Thymus (tissue), 11 donors: ENCODE measurements around the gene MICALL2. TPM values are rescaled to one million over a fixed set of nuclear protein-coding genes. Genes with fewer than 3 reads are reported as not detected.

Source experiments
- DNase-seq, 9 donors: peaks; one replicate each; pipeline ENCODE4 v3.0.0-alpha.2; 2013; ENCODE audit warnings: low spot score in 9 of 9, low read depth in 6 of 9, missing footprints in 1 of 9
- H3K27ac ChIP-seq, 2 donors: one replicate each; pipeline ENCODE4 v1.5.1; 2013; ENCODE audit warnings: control low read depth in 1 of 2, low read depth in 1 of 2, low read length in 1 of 2, mild to moderate bottlenecking in 1 of 2, moderate library complexity in 1 of 2
- H3K27me3 ChIP-seq, 2 donors: one replicate each; pipeline ENCODE4 v1.5.1; 2013; ENCODE audit warnings: low read length in 1 of 2; ENCODE audit not compliant: control insufficient read depth in 2 of 2, insufficient read depth in 1 of 2
- H3K36me3 ChIP-seq, 2 donors: one replicate each; pipeline ENCODE4 v1.5.1; 2013; ENCODE audit warnings: low read length in 1 of 2, mild to moderate bottlenecking in 1 of 2, moderate library complexity in 1 of 2; ENCODE audit not compliant: control insufficient read depth in 2 of 2, insufficient read depth in 2 of 2
- H3K4me1 ChIP-seq, 2 donors: one replicate each; pipeline ENCODE4 v1.5.1; 2013; ENCODE audit warnings: low read length in 2 of 2; ENCODE audit not compliant: control insufficient read depth in 2 of 2, insufficient read depth in 2 of 2
- H3K4me3 ChIP-seq, 2 donors: one replicate each; pipeline ENCODE4 v1.5.1; 2013; ENCODE audit warnings: low read length in 2 of 2, control low read depth in 1 of 2, mild to moderate bottlenecking in 1 of 2
- H3K9me3 ChIP-seq, 2 donors: one replicate each; pipeline ENCODE4 v1.5.1; 2013; ENCODE audit warnings: low read length in 1 of 2, mild to moderate bottlenecking in 1 of 2; ENCODE audit not compliant: control insufficient read depth in 2 of 2, insufficient read depth in 1 of 2
- WGBS: extraction: QIAGEN DNeasy Blood & Tissue Kit; methylation state at CpG from one replicate; pipeline ENCODE4 v1.1.7; 2013; 5-methylcytosine and 5-hydroxymethylcytosine counted together
- polyA plus RNA-seq: library from polyadenylated mRNA; stranded (reverse); fragments of 200-250 nt; gene quantifications from one replicate; pipeline ENCODE4 v1.2.3, GENCODE V29; 2013
- total RNA-seq: library from RNA; stranded (reverse); fragments of 120-200 nt; gene quantifications from one replicate; pipeline ENCODE4 v1.2.4, GENCODE V29; 2013
- donor health status: healthy.

Gene MICALL2
- total and polyA plus RNA-seq, 2 donors = 13.5 to 44.2 TPM

DNA sequence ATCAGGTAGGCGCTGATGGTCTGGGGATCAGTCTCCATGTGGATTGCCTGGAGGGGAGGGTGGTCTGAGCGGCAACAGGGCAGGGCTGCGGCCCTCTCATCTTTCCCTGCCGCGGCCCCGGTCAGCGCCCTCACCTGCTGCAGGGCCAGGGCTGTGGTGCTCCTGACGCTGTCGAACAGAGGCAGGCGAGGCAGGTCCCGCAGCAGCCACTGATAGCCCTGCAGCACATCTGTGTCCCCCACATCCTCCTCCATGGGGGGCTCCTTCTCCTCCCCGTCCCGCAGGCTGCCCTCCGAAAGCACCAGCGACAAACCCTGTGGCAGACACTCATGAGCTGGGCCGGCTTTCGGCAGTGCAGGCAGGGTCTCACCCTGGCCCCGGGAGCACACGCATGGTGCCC is 25.9 kb upstream of the MICALL2 start:
- no peak overlapping the region for H3K27ac ChIP-seq
- no peak for DNase-seq
- 97% methylated on average over 19 of the region's 19 CpGs for WGBS
- peaks cover 92 to 100% of the 10 kb centered on the region in 2 donors for H3K36me3 ChIP-seq
- H3K9me3 ChIP-seq = no peaks in the 10 kb centered on the region
- H3K4me1 ChIP-seq = no peaks in the 10 kb centered on the region
- no peaks in the 10 kb centered on the region for H3K27me3 ChIP-seq
- no peak overlapping the region for H3K4me3 ChIP-seq

- Histone ChIP-seq H3K4me3 (no peak overlapping the region), H3K36me3 (peaks cover 91 to 100% of the 10 kb centered on the region in 2 donors), H3K9me3 (no peaks in the 10 kb centered on the region), H3K4me1 (no peaks in the 10 kb centered on the region), H3K27ac (no peak overlapping the region), H3K27me3 (no peaks in the 10 kb centered on the region)
- no peak for DNase-seq
- 93% methylated on average over 12 of the region's 12 CpGs for WGBS
Measured at GRCh38 chr7:1484569-1484968, 25.3 kb upstream of the MICALL2 start.

DNA sequence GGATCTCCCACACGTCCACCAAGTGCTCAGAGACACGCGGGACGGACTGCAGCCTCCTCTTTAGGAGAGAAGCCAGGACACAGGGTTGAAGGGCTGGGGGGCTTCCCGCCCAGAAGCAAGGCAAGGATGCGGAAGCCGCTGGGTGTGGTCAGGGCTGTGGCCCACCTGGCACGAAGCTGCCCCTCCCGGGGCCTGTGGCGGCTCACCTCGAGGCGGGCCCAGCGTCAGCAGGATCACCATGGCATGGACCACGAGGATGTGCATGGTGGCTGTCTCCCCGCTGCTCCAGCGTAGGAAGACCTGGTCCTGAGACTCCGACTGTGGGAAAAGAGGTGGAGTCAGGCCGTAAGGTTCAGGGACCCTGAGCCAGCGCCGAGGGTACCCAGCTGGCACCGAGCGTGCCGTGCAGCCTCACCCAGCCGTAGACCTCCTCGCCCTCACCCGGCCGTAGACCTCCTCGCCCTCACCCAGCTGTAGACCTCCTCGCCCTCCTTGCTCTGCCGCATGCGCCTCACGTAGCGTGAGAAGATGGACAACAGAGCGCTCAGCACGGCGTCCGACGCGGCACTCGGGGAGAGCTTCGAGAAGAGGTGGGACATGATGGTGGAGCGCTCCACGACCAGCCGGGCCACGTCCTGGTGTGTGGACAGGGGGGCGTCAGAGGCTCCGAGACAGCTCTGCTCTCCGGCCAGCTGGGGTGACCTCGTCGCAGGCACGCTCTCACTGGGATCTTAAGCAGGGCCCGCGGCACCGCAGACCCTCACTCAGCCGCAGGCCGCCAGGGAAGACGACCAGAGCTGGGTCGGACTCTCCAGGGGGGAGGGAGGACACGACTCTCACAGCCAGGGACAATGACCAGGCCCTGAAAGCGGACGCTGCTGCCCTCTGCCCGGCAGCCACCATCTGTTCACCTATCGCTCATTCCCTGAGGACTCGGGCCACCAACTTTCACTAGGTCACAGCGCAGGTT is 24.6 kb upstream of the MICALL2 start:
- peaks cover 91 to 99% of the 10 kb centered on the region in 2 donors for H3K36me3 ChIP-seq

GRCh38 chr7:1483079-1483478 is 23.8 kb upstream of the MICALL2 start:
- H3K27me3 ChIP-seq = no peaks in the 10 kb centered on the region
- H3K9me3 ChIP-seq = no peaks in the 10 kb centered on the region
- H3K36me3 ChIP-seq = peaks cover 91 to 99% of the 10 kb centered on the region in 2 donors
- H3K4me3 ChIP-seq = no peak overlapping the region
- no peak overlapping the region for H3K27ac ChIP-seq
- no peaks in the 10 kb centered on the region for H3K4me1 ChIP-seq
- DNase-seq = no peak
- 95% methylated on average over 22 of the region's 22 CpGs for WGBS

More for the DNA sequence above, 24.6 kb upstream of the MICALL2 start:
- Histone ChIP-seq H3K27me3 (no peaks in the 10 kb centered on the region), H3K27ac (no peak overlapping the region), H3K4me3 (no peak overlapping the region), H3K9me3 (no peaks in the 10 kb centered on the region), H3K4me1 (no peaks in the 10 kb centered on the region)
- WGBS = 97% methylated on average over 65 of the region's 65 CpGs
- no peak for DNase-seq

- 98% methylated on average over 20 of the region's 20 CpGs for WGBS
- H3K4me1 ChIP-seq = no peaks in the 10 kb centered on the region
- H3K9me3 ChIP-seq = no peaks in the 10 kb centered on the region
- H3K27ac ChIP-seq = no peak overlapping the region
- H3K4me3 ChIP-seq = no peak overlapping the region
- H3K27me3 ChIP-seq = no peaks in the 10 kb centered on the region
- DNase-seq = no peak
- H3K36me3 ChIP-seq = peaks cover 91 to 99% of the 10 kb centered on the region in 2 donors
Measured at GRCh38 chr7:1481300-1481699, 22.0 kb upstream of the MICALL2 start.

DNA sequence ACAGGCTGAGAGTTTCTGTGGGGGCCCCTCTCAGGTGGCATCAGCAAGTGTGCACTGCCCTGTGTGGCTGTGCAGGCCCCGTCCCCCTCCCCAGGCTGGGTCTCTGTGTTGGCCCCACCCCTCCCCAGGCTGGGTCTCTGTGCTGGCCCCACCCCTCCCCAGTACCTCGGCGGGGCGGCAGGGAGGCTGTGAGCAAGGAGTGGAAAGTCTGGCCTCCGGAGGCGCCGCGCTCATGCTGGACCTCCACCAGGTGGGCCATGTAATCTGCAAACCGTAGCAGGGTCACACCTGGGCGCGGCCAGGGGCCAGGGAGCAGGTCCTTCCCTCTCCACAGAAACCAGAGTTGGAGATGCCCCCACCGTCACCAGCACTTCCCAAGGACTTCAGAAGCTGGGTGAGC is 21.4 kb upstream of the MICALL2 start:
- Histone ChIP-seq H3K4me1 (no peaks in the 10 kb centered on the region), H3K36me3 (peaks cover 92 to 99% of the 10 kb centered on the region in 2 donors), H3K4me3 (no peak overlapping the region), H3K27ac (no peak overlapping the region), H3K9me3 (no peaks in the 10 kb centered on the region), H3K27me3 (no peaks in the 10 kb centered on the region)
- no peak for DNase-seq
- WGBS = 92% methylated on average over 12 of the region's 12 CpGs

GRCh38 chr7:1479287-1479686 is 20.0 kb upstream of the MICALL2 start:
- H3K27ac ChIP-seq = no peak overlapping the region
- H3K4me3 ChIP-seq = no peak overlapping the region
- WGBS = 94% methylated on average over 24 of the region's 24 CpGs
- H3K36me3 ChIP-seq = peaks cover 91 to 98% of the 10 kb centered on the region in 2 donors
- H3K9me3 ChIP-seq = no peaks in the 10 kb centered on the region
- H3K27me3 ChIP-seq = no peaks in the 10 kb centered on the region
- H3K4me1 ChIP-seq = peaks cover 3 to 5% of the 10 kb centered on the region in 2 donors
- DNase-seq = no peak

- Histone ChIP-seq H3K27ac (no peak overlapping the region), H3K36me3 (peaks cover 89 to 98% of the 10 kb centered on the region in 2 donors), H3K27me3 (no peaks in the 10 kb centered on the region), H3K9me3 (no peaks in the 10 kb centered on the region), H3K4me1 (peaks cover 3 to 11% of the 10 kb centered on the region in 2 donors), H3K4me3 (no peak overlapping the region)
- WGBS = 95% methylated on average over 19 of the region's 19 CpGs
- no peak for DNase-seq
Measured at GRCh38 chr7:1478480-1478879, 19.2 kb upstream of the MICALL2 start.

GRCh38 chr7:1476859-1477258 is 17.6 kb upstream of the MICALL2 start:
- no peak overlapping the region for H3K4me3 ChIP-seq
- no peaks in the 10 kb centered on the region for H3K9me3 ChIP-seq
- no peak overlapping the region for H3K27ac ChIP-seq
- 98% methylated on average over 15 of the region's 15 CpGs for WGBS
- H3K36me3 ChIP-seq = peaks cover 88 to 98% of the 10 kb centered on the region in 2 donors
- no peak for DNase-seq
- peaks cover 3 to 11% of the 10 kb centered on the region in 2 donors for H3K4me1 ChIP-seq
- H3K27me3 ChIP-seq = no peaks in the 10 kb centered on the region
